GM23248 (cell line): Measurements from ENCODE around the gene CALHM2. TPM values are rescaled to one million over a fixed set of nuclear protein-coding genes. Genes with fewer than 3 reads are reported as not detected.

ENCODE experiments used
- DNase-seq: peaks from one replicate; pipeline ENCODE4 v3.0.0-alpha.2; 2015
- H2AFZ ChIP-seq: fragments of 200-600 bp; sonication (generic); 2 replicates; pipeline ENCODE4 v1.6.1; 2016; ENCODE audit warnings: antibody characterized with exemption
- H3F3A ChIP-seq: fragments of 200-600 bp; sonication (generic); 2 replicates; pipeline ENCODE4 v1.6.1; 2016; ENCODE audit warnings: mild to moderate bottlenecking, antibody characterized with exemption, mixed run types; ENCODE audit not compliant: insufficient read depth
- H3K27ac ChIP-seq: fragments of 200-600 bp; sonication (generic); 2 replicates; pipeline ENCODE4 v1.5.1; 2016; ENCODE audit warnings: mild to moderate bottlenecking
- H3K27me3 ChIP-seq: fragments of 200-600 bp; sonication (generic); replicated peaks from 2 replicates; pipeline ENCODE4 v1.6.1; 2016; ENCODE audit warnings: mild to moderate bottlenecking; ENCODE audit not compliant: insufficient read depth
- H3K36me3 ChIP-seq: fragments of 200-600 bp; sonication (generic); 2 replicates; pipeline ENCODE4 v1.6.1; 2016; ENCODE audit warnings: low read depth, mild to moderate bottlenecking
- H3K4me1 ChIP-seq: fragments of 200-600 bp; sonication (generic); 2 replicates; pipeline ENCODE4 v1.6.1; 2016; ENCODE audit warnings: mild to moderate bottlenecking; ENCODE audit not compliant: insufficient read depth
- H3K4me2 ChIP-seq: fragments of 200-600 bp; sonication (generic); one replicate; pipeline ENCODE4 v1.6.1; 2016; ENCODE audit warnings: mild to moderate bottlenecking; ENCODE audit not compliant: unreplicated experiment
- H3K4me3 ChIP-seq: fragments of 200-600 bp; sonication (generic); 2 replicates; pipeline ENCODE4 v1.5.1; 2016; ENCODE audit warnings: mild to moderate bottlenecking
- H3K79me2 ChIP-seq: fragments of 200-600 bp; sonication (generic); 2 replicates; pipeline ENCODE4 v1.6.1; 2016; ENCODE audit warnings: mild to moderate bottlenecking; ENCODE audit not compliant: insufficient read depth
- H3K9ac ChIP-seq: fragments of 200-600 bp; sonication (generic); 2 replicates; pipeline ENCODE4 v1.6.1; 2016; ENCODE audit warnings: mild to moderate bottlenecking
- H3K9me2 ChIP-seq: fragments of 200-600 bp; sonication (generic); 2 replicates; pipeline ENCODE4 v1.6.1; 2016; ENCODE audit warnings: mixed run types, mild to moderate bottlenecking, moderate library complexity; ENCODE audit not compliant: insufficient read depth
- H3K9me3 ChIP-seq: fragments of 200-600 bp; sonication (generic); one replicate; pipeline ENCODE4 v1.6.1; 2017; ENCODE audit warnings: low read depth
- H4K20me1 ChIP-seq: fragments of 200-600 bp; sonication (generic); 2 replicates; pipeline ENCODE4 v1.6.0; 2016; ENCODE audit not compliant: insufficient read depth
- EZH2 ChIP-seq: fragments of 200-600 bp; sonication (generic); IDR thresholded peaks from 2 replicates; pipeline ENCODE4 v1.6.1; 2018; ENCODE audit warnings: antibody characterized with exemption, mild to moderate bottlenecking; ENCODE audit not compliant: insufficient read depth, poor library complexity, severe bottlenecking
- EZH2phosphoT487 ChIP-seq: fragments of 200-600 bp; sonication (generic); IDR thresholded peaks from 2 replicates; pipeline ENCODE4 v1.6.1; 2018; ENCODE audit warnings: antibody characterized with exemption, moderate library complexity, mild to moderate bottlenecking, low read depth; ENCODE audit not compliant: insufficient read depth
- WGBS, 2 experiments: methylation state at CpG; one replicate each; pipeline ENCODE4 v1.1.6; 2015 to 2017; ENCODE audit warnings: low lambda C conversion rate in 2 of 2, low coverage in 1 of 2; ENCODE audit errors: missing lambda C conversion rate in 2 of 2; 5-methylcytosine and 5-hydroxymethylcytosine counted together
- in situ Hi-C: fragments of 300-500 bp; cut with MboI; formaldehyde crosslinking; loops from 2 replicates; pipeline ENCODE4 v1.15.0; 2020
- polyA plus RNA-seq: library from polyadenylated mRNA; unstranded; fragments of >200 nt; fragmentation: Nextera tagmentation; extraction: Ambion mirVana; gene quantifications from 2 replicates; pipeline ENCODE4 v1.2.1, GENCODE V29; 2016
- total RNA-seq: library from RNA; depleted of rRNA; stranded (reverse); fragments of >200 nt; shearing (Covaris generic); gene quantifications from 2 replicates; pipeline ENCODE4 v1.2.3, GENCODE V29; 2014

Gene CALHM2
- total and polyA plus RNA-seq, 2 experiments from 2014 or later = 74.3 to 78.6 TPM

DNA sequence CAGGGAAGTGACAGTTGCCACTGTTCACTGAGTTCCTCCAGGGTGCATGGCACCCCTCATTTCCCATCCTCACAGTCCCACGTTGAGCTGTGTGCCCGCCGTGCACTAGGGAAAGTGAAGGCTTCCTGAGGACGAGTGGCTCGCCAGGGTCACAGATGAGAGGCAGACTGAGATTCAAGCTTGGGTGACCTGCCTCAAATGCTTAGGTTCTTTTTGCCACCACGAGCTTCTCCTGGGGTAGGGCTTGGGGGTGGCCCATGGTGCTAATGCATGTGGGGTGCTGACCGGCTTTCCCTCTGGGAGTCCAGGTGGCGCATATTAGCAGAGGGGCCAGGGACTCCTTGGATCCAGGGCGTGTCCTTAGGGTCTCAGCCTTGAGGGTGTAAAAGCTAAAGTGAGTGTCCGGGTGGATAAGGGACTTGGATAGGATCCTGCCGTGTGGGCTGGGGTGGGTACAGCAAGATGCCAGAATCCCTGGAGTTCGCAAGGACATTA lies 1.9 kb downstream of the CALHM2 start:
- Histone ChIP-seq H3K9me2 (no peaks in the 10 kb centered on the region), H3K79me2 (peaks cover 60% of the 10 kb centered on the region), H3F3A (peaks cover 46% of the 10 kb centered on the region), H3K27me3 (no peaks in the 10 kb centered on the region), H3K9me3 (no peaks in the 10 kb centered on the region), H3K36me3 (peaks cover 27% of the 10 kb centered on the region), H3K9ac (peak overlapping the region; percentile 92), H3K4me1 (peaks cover 55% of the 10 kb centered on the region), H3K27ac (peak overlapping the region; percentile 88), H2AFZ (no peak overlapping the region), H3K4me2 (peak overlapping the region; percentile 91), H4K20me1 (no peaks in the 10 kb centered on the region), H3K4me3 (peak overlapping the region; percentile 90)
- 38 to 41% methylated on average over 12 of the region's 12 CpGs for WGBS, 2 experiments
- in situ Hi-C loops = no loop called here
- no peak for TF ChIP-seq EZH2
- no peak for DNase-seq

DNA sequence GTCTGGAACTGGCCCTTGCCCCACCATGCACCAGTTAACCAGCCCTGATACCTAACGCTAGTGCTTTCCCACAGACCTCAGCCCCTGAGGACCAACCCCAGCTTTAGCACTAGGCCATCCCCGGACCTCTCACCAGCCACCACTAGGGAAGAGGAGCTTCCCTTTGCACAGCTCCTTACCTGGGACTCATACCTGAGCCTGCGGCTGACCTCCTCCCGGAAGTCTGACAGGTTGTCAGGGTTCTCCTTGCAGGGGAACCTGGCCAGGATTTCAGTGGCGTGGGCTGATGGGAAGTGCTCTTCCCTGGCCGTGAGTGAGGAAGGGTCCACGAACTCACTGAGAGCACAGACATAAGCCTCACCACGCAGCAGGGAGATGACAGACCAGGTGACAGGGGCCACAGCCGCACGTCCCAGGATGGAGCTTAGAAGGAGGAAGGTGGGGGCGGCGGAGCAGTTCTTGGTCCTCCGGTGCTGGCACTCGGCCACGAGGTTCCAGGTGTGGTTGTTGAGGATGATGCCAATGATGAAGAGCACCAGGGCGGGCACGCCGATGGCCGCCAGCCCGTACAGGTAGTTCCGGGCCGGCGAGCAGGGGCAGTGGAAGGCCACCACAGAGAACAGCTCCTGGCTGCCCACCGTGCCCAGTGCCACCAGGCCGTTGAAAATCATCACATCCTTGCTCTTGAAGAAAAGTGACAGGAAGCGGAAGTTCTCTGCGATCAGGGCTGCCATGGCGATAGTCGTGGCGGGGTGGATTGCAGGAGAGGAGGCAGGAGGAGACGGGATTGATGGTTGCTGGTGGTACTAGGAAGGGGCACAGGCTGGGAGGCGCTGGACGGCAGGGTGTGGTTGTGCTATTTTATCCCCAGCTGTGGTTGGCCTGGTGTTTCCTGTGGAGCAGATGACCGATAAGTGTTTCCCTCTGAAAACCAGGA lies 2.7 kb downstream of the CALHM2 start:
- WGBS, 2 experiments = 70 to 76% methylated on average over 32 to 34 of the region's 34 CpGs
- Histone ChIP-seq H3K4me2 (peak overlapping the region; percentile 91), H3F3A (peaks cover 54% of the 10 kb centered on the region), H3K9me3 (no peaks in the 10 kb centered on the region), H3K4me3 (peak overlapping the region; percentile 90; the same call in 1 of the 2 replicates), H4K20me1 (no peaks in the 10 kb centered on the region), H3K36me3 (peaks cover 34% of the 10 kb centered on the region), H3K27ac (peak overlapping the region; percentile 88), H2AFZ (no peak overlapping the region), H3K9me2 (no peaks in the 10 kb centered on the region), H3K9ac (peak overlapping the region; percentile 92), H3K4me1 (peaks cover 55% of the 10 kb centered on the region), H3K27me3 (no peaks in the 10 kb centered on the region), H3K79me2 (peaks cover 62% of the 10 kb centered on the region)
- in situ Hi-C loops = no loop called here
- no peak for TF ChIP-seq EZH2phosphoT487
- no peak for TF ChIP-seq EZH2
- peak; percentile 30 for DNase-seq

DNA sequence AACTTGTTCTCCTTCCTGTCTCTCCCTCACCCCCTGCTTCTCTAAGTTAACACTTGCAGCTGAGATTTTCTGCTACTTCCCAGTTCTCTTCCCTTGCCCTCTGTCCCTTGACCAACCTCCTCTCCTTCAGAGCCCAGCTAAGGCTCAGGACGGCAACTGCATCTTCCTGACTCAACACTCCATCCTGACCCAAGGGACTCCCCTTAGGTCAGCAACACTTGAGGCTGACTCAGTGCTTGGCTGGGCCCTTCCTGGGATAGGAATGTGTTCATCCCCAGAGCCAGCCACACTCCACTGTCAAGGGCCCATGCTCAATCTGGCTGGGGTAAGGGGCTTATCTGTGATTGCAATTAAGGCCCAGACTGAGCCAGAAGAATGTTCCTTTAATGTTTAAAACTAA lies 3.4 kb downstream of the CALHM2 start:
- 0% methylated on average over 1 of the region's 1 CpG for WGBS, 2 experiments
- Histone ChIP-seq H3K79me2 (peaks cover 62% of the 10 kb centered on the region), H2AFZ (no peak overlapping the region), H3K36me3 (peaks cover 39% of the 10 kb centered on the region), H3F3A (peaks cover 57% of the 10 kb centered on the region), H3K4me1 (peaks cover 55% of the 10 kb centered on the region), H4K20me1 (no peaks in the 10 kb centered on the region), H3K27me3 (no peaks in the 10 kb centered on the region), H3K27ac (peak overlapping the region; percentile 88), H3K4me3 (peak overlapping the region; percentile 90), H3K9me2 (no peaks in the 10 kb centered on the region), H3K4me2 (peak overlapping the region; percentile 91), H3K9me3 (no peaks in the 10 kb centered on the region), H3K9ac (peak overlapping the region; percentile 92)
- peak; percentile 97 for DNase-seq
- in situ Hi-C loops = no loop called here
- no peak for TF ChIP-seq EZH2phosphoT487
- TF ChIP-seq EZH2 = no peak

DNA sequence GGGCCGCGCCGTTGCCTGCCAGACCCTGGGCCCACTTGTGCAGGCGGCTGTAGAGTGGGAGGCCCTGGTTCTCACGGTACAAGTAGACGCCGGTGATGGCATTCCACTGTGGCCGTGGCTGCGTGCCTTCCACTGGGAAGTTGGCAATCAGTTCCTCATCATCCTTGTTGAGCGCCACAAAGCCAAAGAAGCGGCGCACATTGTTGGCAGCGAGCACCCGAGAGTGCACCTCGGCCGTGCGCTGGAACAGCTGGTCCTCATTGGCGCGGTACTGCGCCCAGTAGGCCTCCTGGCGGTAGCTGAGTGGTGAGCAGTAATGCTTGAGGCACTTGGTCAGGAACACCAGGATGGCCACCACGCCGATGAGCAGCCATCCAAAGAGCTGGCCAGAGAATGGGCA lies 5.0 kb downstream of the CALHM2 start:
- peak overlapping the region; percentile 75; the same call in 1 of the 2 replicates for H3K9ac ChIP-seq
- peaks cover 66% of the 10 kb centered on the region for H3F3A ChIP-seq
- no peak overlapping the region for H2AFZ ChIP-seq
- WGBS, 2 experiments = 85 to 91% methylated on average over 23 of the region's 23 CpGs
- no peaks in the 10 kb centered on the region for H3K9me2 ChIP-seq
- H4K20me1 ChIP-seq = no peaks in the 10 kb centered on the region
- in situ Hi-C loops = no loop called here
- peaks cover 48% of the 10 kb centered on the region for H3K4me1 ChIP-seq
- no peak for TF ChIP-seq EZH2phosphoT487
- DNase-seq = no peak
- H3K9me3 ChIP-seq = no peaks in the 10 kb centered on the region
- H3K4me2 ChIP-seq = no peak overlapping the region
- H3K4me3 ChIP-seq = no peak overlapping the region
- H3K27me3 ChIP-seq = no peaks in the 10 kb centered on the region
- peaks cover 62% of the 10 kb centered on the region for H3K79me2 ChIP-seq
- peaks cover 47% of the 10 kb centered on the region for H3K36me3 ChIP-seq
- H3K27ac ChIP-seq = peak overlapping the region; percentile 96
